ENCODE data around the gene SND1. TPM values are rescaled to one million over a fixed set of nuclear protein-coding genes. Genes with fewer than 3 reads are reported as not detected.

SND1 gene
- total and polyA plus RNA-seq, 2 of the 4 experiments (the other 2 are of a cell fraction), result 154 to 294 TPM

DNA sequence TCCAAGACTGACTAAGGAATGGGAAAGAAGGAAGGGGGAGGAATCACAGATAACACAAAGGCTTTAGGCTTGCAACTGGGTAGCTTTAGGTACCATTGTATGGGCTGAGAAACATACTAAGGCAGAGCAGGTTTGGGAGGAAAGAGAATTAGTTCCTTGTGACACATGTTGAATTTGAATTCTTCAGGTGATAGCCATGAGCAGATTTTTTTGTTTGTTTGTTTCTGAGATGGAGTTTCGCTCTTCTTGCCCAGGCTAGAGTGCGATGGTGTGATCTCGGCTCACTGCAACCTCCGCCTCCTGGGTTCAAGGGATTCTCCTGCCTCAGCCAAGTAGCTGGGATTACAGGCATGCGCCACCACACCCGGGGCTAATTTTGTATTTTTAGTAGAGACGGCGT is 4.4 kb upstream of the SND1 start:
- 100% methylated on average over 3 of the region's 8 CpGs; no CpG with 5 or more reads in 1 of the 2 experiments for WGBS, 2 experiments (ENCODE audit: extremely low coverage in 2 of 2, insufficient read length in 1 of 2)
- no peak for TF ChIP-seq BHLHE40 (IDR thresholded peaks at IDR 0.05; ENCODE audit: low read depth, low read length)
- no peak for TF ChIP-seq MAFK (IDR thresholded peaks at IDR 0.05; ENCODE audit: low read depth, low read length)
- no peak for TF ChIP-seq NFE2L2 (IDR thresholded peaks at IDR 0.05; ENCODE audit: low read depth, low read length)
- TF ChIP-seq MAZ (IDR thresholded peaks at IDR 0.05; ENCODE audit: borderline replicate concordance, low read depth, low read length), result no peak
- no peak for TF ChIP-seq FOS (IDR thresholded peaks at IDR 0.05; ENCODE audit: low read depth, low read length)
- no peak for TF ChIP-seq RCOR1 (IDR thresholded peaks at IDR 0.05; ENCODE audit: insufficient replicate concordance, low read length)
- TF ChIP-seq, protein P1, sequence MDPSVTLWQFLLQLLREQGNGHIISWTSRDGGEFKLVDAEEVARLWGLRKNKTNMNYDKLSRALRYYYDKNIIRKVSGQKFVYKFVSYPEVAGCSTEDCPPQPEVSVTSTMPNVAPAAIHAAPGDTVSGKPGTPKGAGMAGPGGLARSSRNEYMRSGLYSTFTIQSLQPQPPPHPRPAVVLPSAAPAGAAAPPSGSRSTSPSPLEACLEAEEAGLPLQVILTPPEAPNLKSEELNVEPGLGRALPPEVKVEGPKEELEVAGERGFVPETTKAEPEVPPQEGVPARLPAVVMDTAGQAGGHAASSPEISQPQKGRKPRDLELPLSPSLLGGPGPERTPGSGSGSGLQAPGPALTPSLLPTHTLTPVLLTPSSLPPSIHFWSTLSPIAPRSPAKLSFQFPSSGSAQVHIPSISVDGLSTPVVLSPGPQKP (IDR thresholded peaks at IDR 0.05; ENCODE audit: borderline replicate concordance, low read depth, low read length), result no peak
- no peak for TF ChIP-seq SMC3 (IDR thresholded peaks at IDR 0.05; ENCODE audit: low read depth, low read length)
- TF ChIP-seq RAD21 (IDR thresholded peaks at IDR 0.05; ENCODE audit: low read length), result no peak
- no peak for TF ChIP-seq CEBPB (IDR thresholded peaks at IDR 0.05; ENCODE audit: low read depth, low read length)
- TF ChIP-seq CHD1 (IDR thresholded peaks at IDR 0.05; ENCODE audit: low read depth, low read length), result no peak
- no peak for TF ChIP-seq RFX5 (IDR thresholded peaks at IDR 0.05; ENCODE audit: low read depth, low read length)
- no peak for TF ChIP-seq MXI1 (IDR thresholded peaks at IDR 0.05; ENCODE audit: borderline replicate concordance, low read depth, low read length)
- TF ChIP-seq, protein P2, sequence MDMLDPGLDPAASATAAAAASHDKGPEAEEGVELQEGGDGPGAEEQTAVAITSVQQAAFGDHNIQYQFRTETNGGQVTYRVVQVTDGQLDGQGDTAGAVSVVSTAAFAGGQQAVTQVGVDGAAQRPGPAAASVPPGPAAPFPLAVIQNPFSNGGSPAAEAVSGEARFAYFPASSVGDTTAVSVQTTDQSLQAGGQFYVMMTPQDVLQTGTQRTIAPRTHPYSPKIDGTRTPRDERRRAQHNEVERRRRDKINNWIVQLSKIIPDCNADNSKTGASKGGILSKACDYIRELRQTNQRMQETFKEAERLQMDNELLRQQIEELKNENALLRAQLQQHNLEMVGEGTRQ (IDR thresholded peaks at IDR 0.05; ENCODE audit: low read depth, low read length), result no peak
- no peak for TF ChIP-seq POLR2A (IDR thresholded peaks at IDR 0.05; ENCODE audit: low read depth, low read length)
- TF ChIP-seq, protein P3, sequence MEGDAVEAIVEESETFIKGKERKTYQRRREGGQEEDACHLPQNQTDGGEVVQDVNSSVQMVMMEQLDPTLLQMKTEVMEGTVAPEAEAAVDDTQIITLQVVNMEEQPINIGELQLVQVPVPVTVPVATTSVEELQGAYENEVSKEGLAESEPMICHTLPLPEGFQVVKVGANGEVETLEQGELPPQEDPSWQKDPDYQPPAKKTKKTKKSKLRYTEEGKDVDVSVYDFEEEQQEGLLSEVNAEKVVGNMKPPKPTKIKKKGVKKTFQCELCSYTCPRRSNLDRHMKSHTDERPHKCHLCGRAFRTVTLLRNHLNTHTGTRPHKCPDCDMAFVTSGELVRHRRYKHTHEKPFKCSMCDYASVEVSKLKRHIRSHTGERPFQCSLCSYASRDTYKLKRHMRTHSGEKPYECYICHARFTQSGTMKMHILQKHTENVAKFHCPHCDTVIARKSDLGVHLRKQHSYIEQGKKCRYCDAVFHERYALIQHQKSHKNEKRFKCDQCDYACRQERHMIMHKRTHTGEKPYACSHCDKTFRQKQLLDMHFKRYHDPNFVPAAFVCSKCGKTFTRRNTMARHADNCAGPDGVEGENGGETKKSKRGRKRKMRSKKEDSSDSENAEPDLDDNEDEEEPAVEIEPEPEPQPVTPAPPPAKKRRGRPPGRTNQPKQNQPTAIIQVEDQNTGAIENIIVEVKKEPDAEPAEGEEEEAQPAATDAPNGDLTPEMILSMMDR (conservative IDR thresholded peaks at IDR 0.05; ENCODE audit: low read depth, low read length), result no peak
- Histone ChIP-seq H2BK20ac (ENCODE audit: low read depth, low read length) (no peak overlapping the region), H3K18ac (ENCODE audit: low read depth, low read length) (no peak overlapping the region), H4K91ac (ENCODE audit: insufficient read depth, low read depth, low read length) (no peak overlapping the region), H3K9me1 (ENCODE audit: insufficient read depth, low read length) (0 out of 2 replicates have a peak, but pooled peaks cover 4% of the 10 kb centered on the region), H4K20me1 (ENCODE audit: insufficient read depth, low read length) (0 out of 2 replicates have a peak, but pooled peaks cover 6% of the 10 kb centered on the region), H3K9ac (ENCODE audit: low read depth, low read length) (no peak overlapping the region), H3K4me2 (ENCODE audit: low read depth, low read length) (no peak overlapping the region), H2BK5ac (ENCODE audit: low read depth, low read length, poor library complexity, severe bottlenecking) (no peak overlapping the region), H4K5ac (ENCODE audit: low read depth, low read length) (no peak overlapping the region), H2AK5ac (ENCODE audit: low read depth, low read length) (no peak overlapping the region), H3K27ac (ENCODE audit: insufficient read depth, low read length) (no peak overlapping the region), H3K27me3 (ENCODE audit: control insufficient read depth, insufficient read depth, low read length) (no peaks in the 10 kb centered on the region), H3K36me3 (ENCODE audit: control insufficient read depth, insufficient read depth, low read length) (no peaks in the 10 kb centered on the region), H3K9me3 (ENCODE audit: control insufficient read depth, insufficient read depth, low read length) (no peaks in the 10 kb centered on the region), H2AK9ac (replicated peaks; ENCODE audit: low read depth, low read length, poor library complexity) (no peak overlapping the region), H3K4ac (ENCODE audit: low read depth, low read length) (no peak overlapping the region), H3K56ac (ENCODE audit: extremely low read depth, insufficient read depth, low read length) (no peak overlapping the region), H3K79me1 (ENCODE audit: low read depth in 1 of 2, low read length in 2 of 2) (peaks cover 7 to 15% of the 10 kb centered on the region in 2 experiments; a peak in 3 of 4 replicates), H3K23ac (ENCODE audit: low read depth, low read length) (no peak overlapping the region), H2BK120ac (ENCODE audit: low read depth, low read length) (no peak overlapping the region), H2AFZ (replicated peaks; ENCODE audit: low read length, poor library complexity) (no peak overlapping the region), H3K4me3 (ENCODE audit: insufficient read depth, low read depth, low read length) (no peak overlapping the region), H3K14ac (replicated peaks; ENCODE audit: low read depth, low read length) (no peak overlapping the region), H4K8ac (ENCODE audit: low read depth in 2 of 2, low read length in 2 of 2) (no peak overlapping the region), H3K4me1 (ENCODE audit: control insufficient read depth, insufficient read depth, low read length) (peaks cover 4% of the 10 kb centered on the region), H2BK15ac (ENCODE audit: low read depth, low read length) (no peak overlapping the region)
- CTCF ChIA-PET, result no interaction called here
- POLR2A ChIA-PET (ENCODE audit: unreplicated experiment), result no interaction called here
- in situ Hi-C loops (cut with MboI; ENCODE audit: low sequenced_read_pairs) (no loop called here), intact Hi-C loops (cut with micrococcal nuclease) (no loop called here), dilution Hi-C loops (cut with HindIII; ENCODE audit: low sequenced_read_pairs, unreplicated experiment) (no loop called here)
- BruUV-seq (replicated peaks), result no TSS peak
- no peak for DNase-seq
- no peak for ATAC-seq (ENCODE audit: low read depth)
